Astrocyte (in vitro differentiated cells and primary cell): ENCODE measurements around the gene EIF4B.

Source experiments
- CTCF ChIP-seq: IDR thresholded peaks from 2 replicates; pipeline ENCODE4 v1.5.1; 2011; ENCODE audit warnings: low read depth, mild to moderate bottlenecking, inconsistent platforms, low read length, moderate library complexity; ENCODE audit not compliant: insufficient read depth
- EZH2 ChIP-seq: IDR thresholded peaks from 2 replicates; pipeline ENCODE4 v1.6.1; 2012; ENCODE audit warnings: mild to moderate bottlenecking, low read length, inconsistent platforms; ENCODE audit not compliant: insufficient read depth

GRCh38 chr12:53039851-53040250 lies 33.6 kb downstream of the EIF4B start:
- no peak for TF ChIP-seq CTCF
- no peak for TF ChIP-seq EZH2
